ENCODE results near the gene PSMD5. TPM values are rescaled to one million over a fixed set of nuclear protein-coding genes. Genes with fewer than 3 reads are reported as not detected.

The PSMD5 gene
- total RNA-seq, 1 experiment from 2014 or later: 68.1 TPM

GRCh38 chr9:120891245-120891883 lies 48.6 kb upstream of the PSMD5 start:
- H3K9me3 Mint-ChIP-seq (ENCODE audit: unreplicated experiment): no peaks in the 10 kb centered on the region
- CTCF ChIA-PET: no interaction called here

GRCh38 chr9:120890320-120891244 lies 47.9 kb upstream of the PSMD5 start:
- Mint-ChIP-seq H3K9me3 (ENCODE audit: unreplicated experiment) (no peaks in the 10 kb centered on the region), H3K27me3 (ENCODE audit: insufficient read depth, unreplicated experiment) (no peaks in the 10 kb centered on the region), H3K4me3 (ENCODE audit: unreplicated experiment) (no peak overlapping the region), H3K27ac (ENCODE audit: unreplicated experiment) (no peak overlapping the region), H3K36me3 (ENCODE audit: insufficient read depth, unreplicated experiment) (no peaks in the 10 kb centered on the region), H3K4me1 (ENCODE audit: low read depth, unreplicated experiment) (peaks cover 14% of the 10 kb centered on the region)
- no peak for DNase-seq
- no TSS peak for BruUV-seq (replicated peaks)
- ChIA-PET CTCF (interaction anchor here (0.9 kb wide), 1 partner anchor 26 kb away, joined by 5 read pairs; no protein-coding TSS in a partner anchor), POLR2A (interaction anchor here (0.6 kb wide), 1 partner anchor 112 kb away, joined by 5 read pairs; no protein-coding TSS in a partner anchor)
- intact Hi-C loops (cut with micrococcal nuclease; ENCODE audit: unreplicated experiment): no loop called here
- TF ChIP-seq CTCF (IDR thresholded peaks at IDR 0.05; ENCODE audit: insufficient read depth in 1 of 2, low read depth in 1 of 2, low read length in 1 of 2, severe bottlenecking in 1 of 2, unreplicated experiment in 1 of 2): no peak
- no peaks in the 10 kb centered on the region for H3K36me3 ChIP-seq (ENCODE audit: control insufficient read depth, insufficient read depth, low read length)
- no peak overlapping the region for H3K4me3 ChIP-seq (ENCODE audit: low read depth, low read length)
- no peaks in the 10 kb centered on the region for H3K27me3 ChIP-seq (replicated peaks; ENCODE audit: control insufficient read depth, insufficient read depth, low read length)
- no peaks in the 10 kb centered on the region for H3K9me3 ChIP-seq
- 0 out of 2 replicates have a peak, but pooled peaks cover 5% of the 10 kb centered on the region for H3K4me1 ChIP-seq

More at GRCh38 chr9:120891245-120891883, 48.6 kb upstream of the PSMD5 start:
- peaks cover 8% of the 10 kb centered on the region for H3K4me1 Mint-ChIP-seq (ENCODE audit: low read depth, unreplicated experiment)
- Histone ChIP-seq H3K4me3 (ENCODE audit: low read depth, low read length) (no peak overlapping the region), H3K4me1 (no peaks in the 10 kb centered on the region), H3K27me3 (replicated peaks; ENCODE audit: control insufficient read depth, insufficient read depth, low read length) (no peaks in the 10 kb centered on the region), H3K9me3 (no peaks in the 10 kb centered on the region), H3K36me3 (ENCODE audit: control insufficient read depth, insufficient read depth, low read length) (no peaks in the 10 kb centered on the region)
- no peak overlapping the region for H3K4me3 Mint-ChIP-seq (ENCODE audit: unreplicated experiment)
- no peak for DNase-seq
- intact Hi-C loops (cut with micrococcal nuclease; ENCODE audit: unreplicated experiment): no loop called here
- no peaks in the 10 kb centered on the region for H3K36me3 Mint-ChIP-seq (ENCODE audit: insufficient read depth, unreplicated experiment)
- H3K27me3 Mint-ChIP-seq (ENCODE audit: insufficient read depth, unreplicated experiment): no peaks in the 10 kb centered on the region
- TF ChIP-seq CTCF (IDR thresholded peaks at IDR 0.05; ENCODE audit: insufficient read depth in 1 of 2, low read depth in 1 of 2, low read length in 1 of 2, severe bottlenecking in 1 of 2, unreplicated experiment in 1 of 2): no peak
- H3K27ac Mint-ChIP-seq (ENCODE audit: unreplicated experiment): no peak overlapping the region
- POLR2A ChIA-PET: no interaction called here
- BruUV-seq (replicated peaks): no TSS peak

- no TSS peak for BruUV-seq (replicated peaks)
- no peak for DNase-seq
- Mint-ChIP-seq H3K36me3 (ENCODE audit: insufficient read depth, unreplicated experiment) (no peaks in the 10 kb centered on the region), H3K27me3 (ENCODE audit: insufficient read depth, unreplicated experiment) (no peaks in the 10 kb centered on the region), H3K4me1 (ENCODE audit: low read depth, unreplicated experiment) (peaks cover 14% of the 10 kb centered on the region), H3K27ac (ENCODE audit: unreplicated experiment) (no peak overlapping the region), H3K4me3 (ENCODE audit: unreplicated experiment) (no peak overlapping the region), H3K9me3 (ENCODE audit: unreplicated experiment) (no peaks in the 10 kb centered on the region)
- CTCF ChIA-PET: interaction anchor here (0.9 kb wide), 1 partner anchor 27 kb away, joined by 5 read pairs; no protein-coding TSS in a partner anchor
- POLR2A ChIA-PET: interaction anchor here (0.6 kb wide), 1 partner anchor 112 kb away, joined by 5 read pairs; no protein-coding TSS in a partner anchor
- intact Hi-C loops (cut with micrococcal nuclease; ENCODE audit: unreplicated experiment): no loop called here
- no peaks in the 10 kb centered on the region for H3K9me3 ChIP-seq
- H3K36me3 ChIP-seq (ENCODE audit: control insufficient read depth, insufficient read depth, low read length): no peaks in the 10 kb centered on the region
- 0 out of 2 replicates have a peak, but pooled peaks cover 6% of the 10 kb centered on the region for H3K4me1 ChIP-seq
- no peak overlapping the region for H3K4me3 ChIP-seq (ENCODE audit: low read depth, low read length)
- TF ChIP-seq CTCF (IDR thresholded peaks at IDR 0.05; ENCODE audit: insufficient read depth in 1 of 2, low read depth in 1 of 2, low read length in 1 of 2, severe bottlenecking in 1 of 2, unreplicated experiment in 1 of 2): no peak
- no peaks in the 10 kb centered on the region for H3K27me3 ChIP-seq (replicated peaks; ENCODE audit: control insufficient read depth, insufficient read depth, low read length)
These were observed 47.0 kb upstream of the PSMD5 start for GRCh38 chr9:120889606-120890271.
